GM21367 (cell line): ENCODE data around the gene RNASEH1.

Source experiments
- ATAC-seq: cut with Tn5 transposase; IDR thresholded peaks from one replicate; pipeline ENCODE4 v1.9.1; 2021; ENCODE audit not compliant: unreplicated experiment

Gene RNASEH1

GRCh38 chr2:3563521-3563976 lies 5.4 kb upstream of the RNASEH1 start:
- peak; percentile 47 for ATAC-seq

GRCh38 chr2:3557639-3558204 lies 411 bp downstream of the RNASEH1 start:
- ATAC-seq, result peak; percentile 14

- ATAC-seq, result no peak
These were observed 4.2 kb downstream of the RNASEH1 start for GRCh38 chr2:3553946-3554345.

- ATAC-seq, result no peak
These were observed 10.2 kb downstream of the RNASEH1 start for GRCh38 chr2:3547915-3548314.

- no peak for ATAC-seq
These were observed 12.2 kb downstream of the RNASEH1 start for GRCh38 chr2:3545788-3546478.

- no peak for ATAC-seq
These were observed 15.0 kb downstream of the RNASEH1 start for GRCh38 chr2:3543023-3543683.

- no peak for ATAC-seq
These were observed 16.0 kb downstream of the RNASEH1 start for GRCh38 chr2:3542107-3542506.

- no peak for ATAC-seq
These were observed 18.3 kb downstream of the RNASEH1 start for GRCh38 chr2:3539836-3540235.

- ATAC-seq, result peak; percentile 48
These were observed 21.2 kb downstream of the RNASEH1 start for GRCh38 chr2:3536682-3537632.

- no peak for ATAC-seq
These were observed 22.1 kb downstream of the RNASEH1 start for GRCh38 chr2:3535794-3536681.

GRCh38 chr2:3535467-3535793 lies 22.7 kb downstream of the RNASEH1 start:
- ATAC-seq, result no peak

GRCh38 chr2:3534251-3534814 lies 23.8 kb downstream of the RNASEH1 start:
- no peak for ATAC-seq

GRCh38 chr2:3533836-3534235 lies 24.3 kb downstream of the RNASEH1 start:
- ATAC-seq, result no peak

- no peak for ATAC-seq
These were observed 25.2 kb downstream of the RNASEH1 start for GRCh38 chr2:3532941-3533340.

GRCh38 chr2:3529316-3530025 lies 28.7 kb downstream of the RNASEH1 start:
- no peak for ATAC-seq

- no peak for ATAC-seq
These were observed 30.0 kb downstream of the RNASEH1 start for GRCh38 chr2:3527886-3528785.

- no peak for ATAC-seq
These were observed 31.3 kb downstream of the RNASEH1 start for GRCh38 chr2:3526871-3527270.

- no peak for ATAC-seq
These were observed 34.5 kb downstream of the RNASEH1 start for GRCh38 chr2:3523551-3524041.
